ENCODE results near the gene GDPD3. TPM values are rescaled to one million over a fixed set of nuclear protein-coding genes. Genes with fewer than 3 reads are reported as not detected.
"Not testable (repeated sequence)": the region's sequence is repeated elsewhere in the genome, so short reads cannot be mapped to it uniquely, and the experiment has no call there.

Gene GDPD3
- total RNA-seq, 6 donors from 2014 or later: 1.1 to 17.8 (median 5.4) TPM

- DNase-seq (no peak), ATAC-seq (ENCODE audit: low FRiP score in 2 of 2) (no peak)
- WGBS, 2 donors: 89 to 91% methylated on average over 2 of the region's 2 CpGs
- Histone ChIP-seq H3K27ac (peak overlapping the region in 1 of 4 donors; percentile 78), H3K4me1 (peaks cover 27 to 46% (median 34%) of the 10 kb centered on the region in 4 donors), H3K36me3 (peaks cover 10 to 66% (median 39%) of the 10 kb centered on the region in 4 donors), H3K9me3 (no peaks in the 10 kb centered on the region), H3K27me3 (no peaks in the 10 kb centered on the region), H3K4me3 (no peak overlapping the region)
- TF ChIP-seq EP300 (IDR thresholded peaks at IDR 0.05): no peak
- no peak for TF ChIP-seq CTCF (IDR thresholded peaks at IDR 0.05)
- TF ChIP-seq POLR2A (IDR thresholded peaks at IDR 0.05): no peak
- no peak for TF ChIP-seq POLR2AphosphoS5 (IDR thresholded peaks at IDR 0.05)
Observed at GRCh38 chr16:30119428-30119827, 6.1 kb upstream of the GDPD3 start.

GRCh38 chr16:30117768-30118167 is 4.4 kb upstream of the GDPD3 start:
- Histone ChIP-seq H3K4me3 (no peak overlapping the region), H3K9me3 (no peaks in the 10 kb centered on the region), H3K27ac (no peak overlapping the region), H3K36me3 (peaks cover 10 to 82% (median 52%) of the 10 kb centered on the region in 4 donors), H3K4me1 (peaks cover 28 to 58% (median 36%) of the 10 kb centered on the region in 4 donors), H3K27me3 (no peaks in the 10 kb centered on the region)
- TF ChIP-seq POLR2AphosphoS5 (IDR thresholded peaks at IDR 0.05) (no peak), EP300 (IDR thresholded peaks at IDR 0.05) (no peak), POLR2A (IDR thresholded peaks at IDR 0.05) (no peak)
- ATAC-seq (ENCODE audit: low FRiP score in 2 of 2) (no peak), DNase-seq (no peak)
- 95 to 96% methylated on average over 4 to 7 of the region's 10 CpGs for WGBS, 2 donors

- 91 to 96% methylated on average over 13 to 14 of the region's 16 CpGs for WGBS, 2 donors
- H3K4me3 ChIP-seq: no peak overlapping the region
- TF ChIP-seq POLR2AphosphoS5 (IDR thresholded peaks at IDR 0.05) (no peak), CTCF (IDR thresholded peaks at IDR 0.05) (no peak), EP300 (IDR thresholded peaks at IDR 0.05) (no peak), POLR2A (IDR thresholded peaks at IDR 0.05) (no peak)
- DNase-seq: no peak
- ATAC-seq (ENCODE audit: low FRiP score in 2 of 2): no peak
- no peak overlapping the region for H3K27ac ChIP-seq
- H3K9me3 ChIP-seq: no peaks in the 10 kb centered on the region
- H3K4me1 ChIP-seq: peaks cover 16 to 51% (median 27%) of the 10 kb centered on the region in 4 donors
- H3K27me3 ChIP-seq: no peaks in the 10 kb centered on the region
- peaks cover 10 to 94% (median 60%) of the 10 kb centered on the region in 4 donors for H3K36me3 ChIP-seq
Observed at GRCh38 chr16:30116291-30117207, 3.2 kb upstream of the GDPD3 start.

- H3K4me1 ChIP-seq: peaks cover 9 to 38% (median 17%) of the 10 kb centered on the region in 4 donors
- no peaks in the 10 kb centered on the region for H3K9me3 ChIP-seq
- WGBS, 2 donors: 71 to 77% methylated on average over 7 of the region's 7 CpGs
- H3K27me3 ChIP-seq: no peaks in the 10 kb centered on the region
- TF ChIP-seq CTCF (IDR thresholded peaks at IDR 0.05) (no peak), POLR2AphosphoS5 (IDR thresholded peaks at IDR 0.05) (no peak), EP300 (IDR thresholded peaks at IDR 0.05) (no peak), POLR2A (IDR thresholded peaks at IDR 0.05) (no peak)
- H3K27ac ChIP-seq: peak overlapping the region in 3 of 4 donors; percentile 10 to 67 (median 36)
- H3K4me3 ChIP-seq: no peak overlapping the region
- ATAC-seq (ENCODE audit: low FRiP score in 2 of 2): peak; percentile 2 to 64
- H3K36me3 ChIP-seq: peaks cover 10 to 97% (median 66%) of the 10 kb centered on the region in 4 donors
- peak in 1 of 2 donors; percentile 72 for DNase-seq
Observed at GRCh38 chr16:30115238-30115637, 1.9 kb upstream of the GDPD3 start.

GRCh38 chr16:30114833-30115232 is 1.5 kb upstream of the GDPD3 start:
- H3K27ac ChIP-seq: peak overlapping the region in 3 of 4 donors; percentile 30 to 67 (median 66)
- H3K36me3 ChIP-seq: peaks cover 10 to 97% (median 64%) of the 10 kb centered on the region in 4 donors
- DNase-seq: not testable (repeated sequence)

More at GRCh38 chr16:30114833-30115232, 1.5 kb upstream of the GDPD3 start:
- H3K4me3 ChIP-seq; H3K9me3 ChIP-seq; ATAC-seq (ENCODE audit: low FRiP score in 2 of 2); H3K27me3 ChIP-seq: not testable (repeated sequence)
- 87 to 92% methylated on average over 7 of the region's 7 CpGs for WGBS, 2 donors
- peaks cover 9 to 34% (median 15%) of the 10 kb centered on the region in 4 donors for H3K4me1 ChIP-seq
